ENCODE measurements around the gene MOAP1.
"Not testable (repeated sequence)": the region's sequence is repeated elsewhere in the genome, so short reads cannot be mapped to it uniquely, and the experiment has no call there.

The MOAP1 gene

GRCh38 chr14:93183596-93184317, 940 bp downstream of the MOAP1 start:
- no peak for DNase-seq

GRCh38 chr14:93175492-93175891, 9.2 kb downstream of the MOAP1 start:
- no peak for DNase-seq

GRCh38 chr14:93174731-93175130, 10.0 kb downstream of the MOAP1 start:
- DNase-seq: not testable (repeated sequence)

GRCh38 chr14:93173943-93174395, 10.7 kb downstream of the MOAP1 start:
- no peak for DNase-seq

GRCh38 chr14:93171376-93171775, 13.3 kb downstream of the MOAP1 start:
- DNase-seq: no peak

- DNase-seq: not testable (repeated sequence)
These were observed 14.6 kb downstream of the MOAP1 start for GRCh38 chr14:93170141-93170540.

GRCh38 chr14:93169619-93170018, 15.1 kb downstream of the MOAP1 start:
- not testable (repeated sequence) for DNase-seq

GRCh38 chr14:93168610-93169009, 16.1 kb downstream of the MOAP1 start:
- not testable (repeated sequence) for DNase-seq

- DNase-seq: not testable (repeated sequence)
These were observed 19.1 kb downstream of the MOAP1 start for GRCh38 chr14:93165271-93166265.

- no peak for DNase-seq
These were observed 21.1 kb downstream of the MOAP1 start for GRCh38 chr14:93163564-93163963.

GRCh38 chr14:93161411-93161940, 23.2 kb downstream of the MOAP1 start:
- DNase-seq: no peak

GRCh38 chr14:93160353-93160801, 24.3 kb downstream of the MOAP1 start:
- no peak for DNase-seq

- DNase-seq: not testable (repeated sequence)
These were observed 24.9 kb downstream of the MOAP1 start for GRCh38 chr14:93159625-93160352.

GRCh38 chr14:93158349-93158748, 26.3 kb downstream of the MOAP1 start:
- not testable (repeated sequence) for DNase-seq

GRCh38 chr14:93156693-93157369, 27.9 kb downstream of the MOAP1 start:
- no peak for DNase-seq

- DNase-seq: no peak
These were observed 29.0 kb downstream of the MOAP1 start for GRCh38 chr14:93155667-93156066.

GRCh38 chr14:93153121-93153520, 31.6 kb downstream of the MOAP1 start:
- no peak for DNase-seq

GRCh38 chr14:93150227-93151208, 34.2 kb downstream of the MOAP1 start:
- no peak for DNase-seq

- DNase-seq: no peak
These were observed 35.7 kb downstream of the MOAP1 start for GRCh38 chr14:93148979-93149378.

GRCh38 chr14:93146119-93146518, 38.6 kb downstream of the MOAP1 start:
- no peak for DNase-seq

Data from CD4-positive, alpha-beta T cell treated with Interleukin-10 for 1 hour (primary cell).